ENCODE data around the gene ZC3H12A. TPM values are rescaled to one million over a fixed set of nuclear protein-coding genes. Genes with fewer than 3 reads are reported as not detected.

Gene ZC3H12A
- total and polyA plus RNA-seq, 2 of the 8 experiments (the other 6 are each of a cell fraction or from before 2014, with no cell fraction given) = 7.4 to 10.0 TPM

GRCh38 chr1:37480125-37480466, 5.7 kb downstream of the ZC3H12A start:
- H4K91ac ChIP-seq (replicated peaks; ENCODE audit: insufficient read length, low read length) = no peak overlapping the region
- H3K9me3 ChIP-seq (ENCODE audit: insufficient read depth in 2 of 2, low read depth in 1 of 2, low read length in 1 of 2) = no peaks in the 10 kb centered on the region
- DNase-seq (ENCODE audit: low read depth in 1 of 2, low spot score in 2 of 2) (no peak), FAIRE-seq (no peak)
- H3K4me2 ChIP-seq (ENCODE audit: insufficient read depth in 1 of 2, low read depth in 2 of 2, low read length in 2 of 2) = no peak overlapping the region
- H3K4ac ChIP-seq (replicated peaks; ENCODE audit: insufficient read length, low read depth, low read length) = no peak overlapping the region
- H3K18ac ChIP-seq (ENCODE audit: extremely low read depth, low read length) = no peak overlapping the region
- H2BK20ac ChIP-seq (ENCODE audit: low read length) = no peak overlapping the region
- CTCF ChIA-PET (ENCODE audit: partially characterized antibody) = interaction anchor here (1.5 to 21.7 kb wide), 3 partner anchors 7 to 46 kb away, joined by 4 to 382 read pairs (median 83); no protein-coding TSS in a partner anchor
- H4K8ac ChIP-seq (ENCODE audit: extremely low read depth, insufficient read depth, low read length) = no peak overlapping the region; the same call in 1 of the 2 replicates
- H3K27ac ChIP-seq (ENCODE audit: low read depth, low read length) = no peak overlapping the region; the same call in 1 of the 2 replicates
- peaks cover 9 to 36% (median 26%) of the 10 kb centered on the region in 4 experiments; a peak in 7 of 8 replicates for H3K36me3 ChIP-seq (ENCODE audit: control insufficient read depth in 2 of 4, insufficient read depth in 4 of 4, low read length in 3 of 4)
- H2AK5ac ChIP-seq (ENCODE audit: low read depth, low read length) = no peak overlapping the region
- H2BK5ac ChIP-seq (ENCODE audit: low read depth, low read length) = no peak overlapping the region
- 83% methylated on average over 5 of the region's 5 CpGs; no CpG with 5 or more reads in 1 of the 2 experiments for WGBS, 2 experiments (ENCODE audit: extremely low coverage in 1 of 2, insufficient coverage in 1 of 2, insufficient read length in 1 of 2, insufficient replicate concordance in 2 of 2, low coverage in 1 of 2, low lambda C conversion rate in 2 of 2, missing lambda C conversion rate in 1 of 2)
- no peak overlapping the region for H3K23ac ChIP-seq (ENCODE audit: insufficient read length)
- peaks cover 4 to 17% of the 10 kb centered on the region in 2 experiments for H4K20me1 ChIP-seq (replicated peaks in 1 of 2; ENCODE audit: control insufficient read depth in 1 of 2, insufficient read depth in 2 of 2, low read length in 2 of 2)
- no peak overlapping the region for H2BK12ac ChIP-seq (ENCODE audit: low read depth, low read length)
- H3K4me3 ChIP-seq (ENCODE audit: extremely low read depth in 1 of 4, insufficient read depth in 2 of 4, low read depth in 3 of 4, low read length in 4 of 4) = no peak overlapping the region
- H3K4me1 ChIP-seq (replicated peaks in 1 of 4; ENCODE audit: control insufficient read depth in 3 of 4, insufficient read depth in 4 of 4, low read length in 3 of 4) = peaks cover 0 to 39% (median 25%) of the 10 kb centered on the region in 4 experiments; a peak in 6 of 7 replicates
- H2AFZ ChIP-seq (ENCODE audit: low read length) = no peak overlapping the region
- peaks cover 8% of the 10 kb centered on the region for H3K79me1 ChIP-seq (ENCODE audit: low read depth, low read length)
- no peak overlapping the region for H3K9ac ChIP-seq (replicated peaks in 1 of 4; ENCODE audit: extremely low read depth in 1 of 4, low read depth in 3 of 4, low read length in 3 of 4)
- H3K23me2 ChIP-seq (ENCODE audit: low read depth, low read length) = no peaks in the 10 kb centered on the region; the same call in 1 of the 2 replicates
- no peak overlapping the region for H3K56ac ChIP-seq (replicated peaks; ENCODE audit: insufficient read length, low read depth, low read length)
- H4K5ac ChIP-seq (ENCODE audit: insufficient read length, low read depth, low read length) = no peak overlapping the region
- H3K27me3 ChIP-seq (replicated peaks in 1 of 4; ENCODE audit: control insufficient read depth in 3 of 4, extremely low read depth in 1 of 4, insufficient read depth in 3 of 4, low read length in 3 of 4) = no peaks in the 10 kb centered on the region
- H2BK15ac ChIP-seq (ENCODE audit: low read length) = no peak overlapping the region
- no peak overlapping the region for H2BK120ac ChIP-seq (replicated peaks; ENCODE audit: low read depth, low read length)
- POLR2A ChIA-PET (ENCODE audit: partially characterized antibody) = no interaction called here
- H3K79me2 ChIP-seq (ENCODE audit: control insufficient read depth in 1 of 2, insufficient read depth in 2 of 2, low read length in 2 of 2) = peaks cover 0 to 23% of the 10 kb centered on the region in 2 experiments; a peak in 2 of 4 replicates
- no peak overlapping the region for H3K14ac ChIP-seq (ENCODE audit: insufficient read length)
- TF ChIP-seq POLR2AphosphoS5 (IDR thresholded peaks at IDR 0.05; ENCODE audit: low read depth, low read length) (no peak), ATF3 (IDR thresholded peaks at IDR 0.05; ENCODE audit: insufficient read depth, low read depth, low read length) (no peak), CTBP2 (IDR thresholded peaks at IDR 0.05; ENCODE audit: borderline replicate concordance, insufficient read depth, insufficient read length, low read length) (no peak), NANOG (IDR thresholded peaks at IDR 0.05; ENCODE audit: insufficient read depth, low read depth, low read length, poor library complexity, severe bottlenecking) (no peak), JUN (IDR thresholded peaks at IDR 0.05; ENCODE audit: low read depth, low read length) (no peak), CTCF (IDR thresholded peaks at IDR 0.05; ENCODE audit: control extremely low read depth in 1 of 3, insufficient read depth in 1 of 3, low read depth in 1 of 3, low read length in 3 of 3) (no peak), HDAC6 (IDR thresholded peaks at IDR 0.05; ENCODE audit: low read depth, low read length) (no peak), TEAD4 (IDR thresholded peaks at IDR 0.05; ENCODE audit: low read depth, low read length) (no peak), TCF12 (IDR thresholded peaks at IDR 0.05; ENCODE audit: low read depth, low read length) (no peak), SIX5 (IDR thresholded peaks at IDR 0.05; ENCODE audit: low read depth, low read length) (no peak), SIN3A (conservative IDR thresholded peaks at IDR 0.05 in 1 of 2, IDR thresholded peaks at IDR 0.05 in 1 of 2; ENCODE audit: low read depth in 1 of 2, low read length in 2 of 2) (no peak)

Data from H1 (cell line).